ENCODE data around the gene CSMD2. TPM values are rescaled to one million over a fixed set of nuclear protein-coding genes. Genes with fewer than 3 reads are reported as not detected.

The CSMD2 gene
- total RNA-seq, 4 donors from 2014 or later = 0.09 to 0.20 TPM; not detected in 2

- H3K4me1 ChIP-seq = no peaks in the 10 kb centered on the region
- no peaks in the 10 kb centered on the region for H3K9me3 ChIP-seq
- DNase-seq (no peak), ATAC-seq (no peak)
- H3K4me3 ChIP-seq = no peak overlapping the region
- intact Hi-C loops (cut with DNase I; ENCODE audit: low total_unique reads) (no loop called here), in situ Hi-C loops (cut with MboI; ENCODE audit: low sequenced_read_pairs in 4 of 4) (no loop called here)
- no peaks in the 10 kb centered on the region for H3K36me3 ChIP-seq
- no peak overlapping the region for H3K27ac ChIP-seq
- H3K27me3 ChIP-seq = no peaks in the 10 kb centered on the region
- TF ChIP-seq POLR2A (IDR thresholded peaks at IDR 0.05) = no peak
- TF ChIP-seq, protein P1, sequence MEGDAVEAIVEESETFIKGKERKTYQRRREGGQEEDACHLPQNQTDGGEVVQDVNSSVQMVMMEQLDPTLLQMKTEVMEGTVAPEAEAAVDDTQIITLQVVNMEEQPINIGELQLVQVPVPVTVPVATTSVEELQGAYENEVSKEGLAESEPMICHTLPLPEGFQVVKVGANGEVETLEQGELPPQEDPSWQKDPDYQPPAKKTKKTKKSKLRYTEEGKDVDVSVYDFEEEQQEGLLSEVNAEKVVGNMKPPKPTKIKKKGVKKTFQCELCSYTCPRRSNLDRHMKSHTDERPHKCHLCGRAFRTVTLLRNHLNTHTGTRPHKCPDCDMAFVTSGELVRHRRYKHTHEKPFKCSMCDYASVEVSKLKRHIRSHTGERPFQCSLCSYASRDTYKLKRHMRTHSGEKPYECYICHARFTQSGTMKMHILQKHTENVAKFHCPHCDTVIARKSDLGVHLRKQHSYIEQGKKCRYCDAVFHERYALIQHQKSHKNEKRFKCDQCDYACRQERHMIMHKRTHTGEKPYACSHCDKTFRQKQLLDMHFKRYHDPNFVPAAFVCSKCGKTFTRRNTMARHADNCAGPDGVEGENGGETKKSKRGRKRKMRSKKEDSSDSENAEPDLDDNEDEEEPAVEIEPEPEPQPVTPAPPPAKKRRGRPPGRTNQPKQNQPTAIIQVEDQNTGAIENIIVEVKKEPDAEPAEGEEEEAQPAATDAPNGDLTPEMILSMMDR (IDR thresholded peaks at IDR 0.05 in 4 of 5, conservative IDR thresholded peaks at IDR 0.05 in 1 of 5) = no peak
Measured at GRCh38 chr1:33723251-33723650, 441.8 kb downstream of the CSMD2 start.

- H3K27ac ChIP-seq = no peak overlapping the region
- TF ChIP-seq, protein P1 (IDR thresholded peaks at IDR 0.05 in 4 of 5, conservative IDR thresholded peaks at IDR 0.05 in 1 of 5) = no peak
- no peak for TF ChIP-seq POLR2A (IDR thresholded peaks at IDR 0.05)
- H3K36me3 ChIP-seq = no peaks in the 10 kb centered on the region
- no peaks in the 10 kb centered on the region for H3K4me1 ChIP-seq
- no peak overlapping the region for H3K4me3 ChIP-seq
- no peaks in the 10 kb centered on the region for H3K27me3 ChIP-seq
- H3K9me3 ChIP-seq = no peaks in the 10 kb centered on the region
- ATAC-seq = no peak
- intact Hi-C loops (cut with DNase I; ENCODE audit: low total_unique reads) (no loop called here), in situ Hi-C loops (cut with MboI; ENCODE audit: low sequenced_read_pairs in 4 of 4) (no loop called here)
- no peak for DNase-seq
Measured at GRCh38 chr1:33721301-33721815, 443.7 kb downstream of the CSMD2 start.

GRCh38 chr1:33719771-33720670 lies 445.0 kb downstream of the CSMD2 start:
- TF ChIP-seq POLR2A (IDR thresholded peaks at IDR 0.05) = no peak
- TF ChIP-seq, protein P1 (IDR thresholded peaks at IDR 0.05 in 4 of 5, conservative IDR thresholded peaks at IDR 0.05 in 1 of 5) = no peak
- Histone ChIP-seq H3K36me3 (no peaks in the 10 kb centered on the region), H3K4me3 (no peak overlapping the region), H3K27me3 (no peaks in the 10 kb centered on the region), H3K27ac (no peak overlapping the region), H3K9me3 (no peaks in the 10 kb centered on the region), H3K4me1 (no peaks in the 10 kb centered on the region)
- ATAC-seq = no peak
- in situ Hi-C loops (cut with MboI; ENCODE audit: low sequenced_read_pairs in 4 of 4) (no loop called here), intact Hi-C loops (cut with DNase I; ENCODE audit: low total_unique reads) (no loop called here)
- no peak for DNase-seq

- in situ Hi-C loops (cut with MboI; ENCODE audit: low sequenced_read_pairs in 4 of 4) = no loop called here
- Histone ChIP-seq H3K9me3 (no peaks in the 10 kb centered on the region), H3K4me3 (no peak overlapping the region), H3K27me3 (no peaks in the 10 kb centered on the region), H3K27ac (no peak overlapping the region), H3K36me3 (no peaks in the 10 kb centered on the region), H3K4me1 (no peaks in the 10 kb centered on the region)
- intact Hi-C loops (cut with DNase I; ENCODE audit: low total_unique reads) = no loop called here
- TF ChIP-seq POLR2A (IDR thresholded peaks at IDR 0.05) = no peak
- DNase-seq (no peak), ATAC-seq (no peak)
Measured at GRCh38 chr1:33719326-33719725, 445.7 kb downstream of the CSMD2 start.

DNA sequence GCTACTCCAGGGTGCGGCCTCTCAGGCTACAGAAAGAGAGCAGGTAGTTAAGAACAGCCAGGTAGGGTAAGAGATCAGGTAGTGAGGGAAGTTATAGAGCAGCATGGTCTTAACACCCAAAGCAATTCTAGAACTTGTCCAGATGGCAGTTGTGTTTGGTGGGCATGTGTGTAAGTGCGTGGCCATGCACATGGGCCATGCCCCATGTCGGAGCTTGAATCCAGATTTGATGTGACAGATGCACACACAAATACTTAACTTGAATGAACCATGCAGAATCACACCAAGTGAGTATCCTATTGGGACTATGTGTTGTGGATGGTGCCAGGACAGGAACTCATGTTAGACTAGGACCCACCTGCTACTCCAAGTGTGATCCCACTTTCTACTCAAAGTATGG lies 446.8 kb downstream of the CSMD2 start:
- no peak for TF ChIP-seq POLR2A (IDR thresholded peaks at IDR 0.05)
- TF ChIP-seq, protein P1 (IDR thresholded peaks at IDR 0.05 in 4 of 5, conservative IDR thresholded peaks at IDR 0.05 in 1 of 5) = no peak
- intact Hi-C loops (cut with DNase I; ENCODE audit: low total_unique reads) = no loop called here
- no peak overlapping the region for H3K4me3 ChIP-seq
- H3K27me3 ChIP-seq = no peaks in the 10 kb centered on the region
- H3K27ac ChIP-seq = no peak overlapping the region
- ATAC-seq = no peak
- H3K36me3 ChIP-seq = no peaks in the 10 kb centered on the region
- H3K9me3 ChIP-seq = no peaks in the 10 kb centered on the region
- in situ Hi-C loops (cut with MboI; ENCODE audit: low sequenced_read_pairs in 4 of 4) = no loop called here
- DNase-seq = no peak
- H3K4me1 ChIP-seq = no peaks in the 10 kb centered on the region

Data from gastrocnemius medialis (tissue), 4 donors.